LNCAP (cell line): ENCODE data around the gene TEX26.

Experiments
- TF ChIP-seq, protein P1 (sequence below): fragments of 450-650 bp; IDR thresholded peaks from 2 replicates; pipeline ENCODE4 v1.5.1; 2017; ENCODE audit warnings: mild to moderate bottlenecking

The TEX26 gene

DNA sequence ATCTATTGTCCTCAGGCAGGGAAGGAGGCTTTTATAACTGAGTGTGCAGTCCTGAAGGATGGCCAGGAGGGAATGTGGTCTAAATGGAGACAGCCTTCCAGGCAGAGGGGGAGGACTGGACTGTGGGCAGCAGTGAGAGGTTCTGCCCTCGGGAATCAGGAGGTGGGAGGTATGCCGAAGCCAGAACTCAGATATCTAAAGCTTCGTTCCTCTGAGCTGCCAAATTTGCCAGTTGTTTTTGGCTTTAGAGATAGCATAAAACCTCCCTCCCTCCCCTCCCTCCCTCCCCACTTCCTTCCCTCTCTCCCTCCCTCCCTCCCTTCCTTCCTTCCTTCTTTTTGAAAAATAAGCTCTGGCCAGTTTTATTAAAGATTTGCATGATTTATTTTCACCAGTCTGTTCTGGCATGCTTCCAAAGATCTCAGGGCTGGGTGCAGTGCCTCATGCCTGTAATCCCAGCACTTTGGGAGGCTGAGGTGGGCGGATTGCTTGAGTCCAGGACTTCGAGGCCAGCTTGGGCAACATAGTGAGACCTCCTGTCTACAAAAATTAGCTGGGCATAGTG is 24.0 kb upstream of the TEX26 start:
- TF ChIP-seq, protein P1, sequence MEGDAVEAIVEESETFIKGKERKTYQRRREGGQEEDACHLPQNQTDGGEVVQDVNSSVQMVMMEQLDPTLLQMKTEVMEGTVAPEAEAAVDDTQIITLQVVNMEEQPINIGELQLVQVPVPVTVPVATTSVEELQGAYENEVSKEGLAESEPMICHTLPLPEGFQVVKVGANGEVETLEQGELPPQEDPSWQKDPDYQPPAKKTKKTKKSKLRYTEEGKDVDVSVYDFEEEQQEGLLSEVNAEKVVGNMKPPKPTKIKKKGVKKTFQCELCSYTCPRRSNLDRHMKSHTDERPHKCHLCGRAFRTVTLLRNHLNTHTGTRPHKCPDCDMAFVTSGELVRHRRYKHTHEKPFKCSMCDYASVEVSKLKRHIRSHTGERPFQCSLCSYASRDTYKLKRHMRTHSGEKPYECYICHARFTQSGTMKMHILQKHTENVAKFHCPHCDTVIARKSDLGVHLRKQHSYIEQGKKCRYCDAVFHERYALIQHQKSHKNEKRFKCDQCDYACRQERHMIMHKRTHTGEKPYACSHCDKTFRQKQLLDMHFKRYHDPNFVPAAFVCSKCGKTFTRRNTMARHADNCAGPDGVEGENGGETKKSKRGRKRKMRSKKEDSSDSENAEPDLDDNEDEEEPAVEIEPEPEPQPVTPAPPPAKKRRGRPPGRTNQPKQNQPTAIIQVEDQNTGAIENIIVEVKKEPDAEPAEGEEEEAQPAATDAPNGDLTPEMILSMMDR = no peak

DNA sequence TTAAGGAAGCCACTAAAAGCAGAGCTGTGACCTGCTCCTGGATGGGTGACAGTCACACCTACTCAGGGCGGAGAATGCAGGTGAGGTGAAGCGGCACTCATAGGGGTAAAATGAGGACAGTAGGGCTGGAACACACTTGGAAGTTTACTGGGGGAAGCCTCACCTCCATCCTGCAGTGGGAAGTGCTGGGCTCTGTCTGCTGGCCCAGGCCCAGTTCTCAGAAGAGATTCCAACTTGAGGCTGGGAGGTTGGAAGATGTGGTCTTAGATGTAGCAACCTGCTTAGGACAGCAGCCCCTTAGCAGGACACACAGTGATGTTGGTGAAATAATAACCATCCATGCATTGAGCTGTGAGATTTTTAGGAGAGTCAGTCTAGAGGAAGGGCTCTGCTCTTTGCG is 21.8 kb upstream of the TEX26 start:
- TF ChIP-seq, protein P1 = no peak

DNA sequence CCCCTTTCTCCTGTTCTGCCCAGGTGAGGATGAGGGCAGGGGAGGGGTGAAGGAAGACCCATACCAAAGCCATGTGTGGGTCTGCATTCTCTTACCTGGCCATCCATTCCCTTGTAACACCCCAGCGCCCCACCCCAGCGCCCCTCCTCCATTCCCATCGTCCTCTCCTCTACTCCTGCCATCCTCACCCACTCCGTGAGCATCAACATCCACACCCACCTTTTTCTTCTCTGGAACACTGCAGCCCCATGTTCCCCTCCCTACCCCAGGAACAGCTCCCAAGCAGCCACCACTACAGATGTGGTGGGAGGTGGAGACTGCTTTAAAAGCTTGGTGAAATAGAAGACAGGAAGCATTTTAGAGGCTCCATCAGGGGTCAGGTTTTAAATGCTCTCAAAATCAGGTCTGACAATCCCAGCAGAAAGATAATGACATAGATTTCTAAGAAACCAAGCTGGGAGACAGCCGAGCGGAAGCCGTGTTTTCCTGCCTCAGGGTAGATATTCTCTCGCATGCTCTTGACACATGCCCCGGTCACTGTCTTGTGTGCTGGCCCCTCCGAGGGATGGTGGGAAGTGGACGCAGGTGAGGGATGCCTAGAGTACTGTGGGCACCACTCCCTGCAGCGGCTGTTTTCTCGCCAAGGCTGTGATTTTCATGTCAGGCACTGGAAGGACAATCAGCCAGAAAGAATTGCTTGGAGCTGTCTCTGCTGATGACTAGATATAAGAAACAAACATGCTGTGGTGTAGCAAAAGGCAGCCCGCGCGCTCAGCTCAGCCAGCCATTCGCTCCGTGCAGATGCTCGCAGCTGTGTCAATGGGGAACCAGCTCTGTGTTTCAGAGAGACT is 16.5 kb upstream of the TEX26 start:
- TF ChIP-seq, protein P1 = no peak

DNA sequence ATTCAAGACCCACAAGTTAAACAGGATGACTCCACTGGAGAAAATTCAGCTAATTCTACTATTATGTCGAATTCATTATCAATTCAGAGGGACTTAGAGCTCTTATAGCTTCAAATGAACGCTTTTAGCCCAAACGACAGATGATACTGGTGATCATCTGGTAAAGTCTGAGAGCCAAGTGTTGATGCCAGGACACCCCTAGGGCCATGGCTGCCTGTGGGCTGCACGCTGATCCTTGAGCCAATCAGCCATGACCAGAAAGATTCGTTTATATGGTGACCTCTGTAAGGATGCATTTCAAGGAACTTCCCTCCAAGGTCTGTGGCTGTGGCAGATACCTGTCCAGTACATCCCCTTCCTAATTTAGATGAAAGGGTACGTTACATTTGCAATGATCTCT is 15.5 kb upstream of the TEX26 start:
- TF ChIP-seq, protein P1 = no peak

DNA sequence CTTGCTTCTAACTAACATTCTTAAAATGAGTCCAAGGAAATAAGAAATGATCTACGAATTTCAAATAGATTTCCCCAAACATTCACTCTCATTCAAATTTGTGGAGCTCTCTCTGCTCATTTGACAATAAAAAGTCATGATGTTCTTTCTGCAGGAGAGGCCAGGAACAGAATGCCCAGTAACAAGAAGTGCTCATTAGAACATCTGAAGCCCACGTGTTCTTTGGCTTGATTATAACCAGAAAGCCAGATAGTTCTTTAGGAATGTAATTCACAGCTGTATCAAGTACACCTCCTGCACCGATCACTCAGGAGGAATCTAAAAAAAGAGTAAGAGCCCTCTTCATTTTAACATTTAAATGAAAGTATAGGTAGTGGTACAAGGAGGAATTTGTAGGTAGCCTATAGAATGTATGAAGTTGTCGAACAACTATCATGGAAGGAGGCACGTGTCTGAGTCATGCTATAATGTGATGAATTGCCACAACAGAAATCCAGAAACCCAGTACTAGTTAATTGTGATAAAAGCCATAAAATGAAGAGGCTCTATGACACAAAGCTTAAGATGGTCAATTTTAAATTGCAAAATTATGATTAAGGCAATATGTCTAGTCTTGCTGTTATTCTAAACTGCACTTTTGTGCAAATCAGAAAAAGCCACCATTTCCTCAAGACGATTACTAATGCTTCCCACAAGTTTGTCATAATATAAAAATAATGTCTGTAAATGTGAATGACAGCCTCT is 13.6 kb upstream of the TEX26 start:
- TF ChIP-seq, protein P1 = no peak

DNA sequence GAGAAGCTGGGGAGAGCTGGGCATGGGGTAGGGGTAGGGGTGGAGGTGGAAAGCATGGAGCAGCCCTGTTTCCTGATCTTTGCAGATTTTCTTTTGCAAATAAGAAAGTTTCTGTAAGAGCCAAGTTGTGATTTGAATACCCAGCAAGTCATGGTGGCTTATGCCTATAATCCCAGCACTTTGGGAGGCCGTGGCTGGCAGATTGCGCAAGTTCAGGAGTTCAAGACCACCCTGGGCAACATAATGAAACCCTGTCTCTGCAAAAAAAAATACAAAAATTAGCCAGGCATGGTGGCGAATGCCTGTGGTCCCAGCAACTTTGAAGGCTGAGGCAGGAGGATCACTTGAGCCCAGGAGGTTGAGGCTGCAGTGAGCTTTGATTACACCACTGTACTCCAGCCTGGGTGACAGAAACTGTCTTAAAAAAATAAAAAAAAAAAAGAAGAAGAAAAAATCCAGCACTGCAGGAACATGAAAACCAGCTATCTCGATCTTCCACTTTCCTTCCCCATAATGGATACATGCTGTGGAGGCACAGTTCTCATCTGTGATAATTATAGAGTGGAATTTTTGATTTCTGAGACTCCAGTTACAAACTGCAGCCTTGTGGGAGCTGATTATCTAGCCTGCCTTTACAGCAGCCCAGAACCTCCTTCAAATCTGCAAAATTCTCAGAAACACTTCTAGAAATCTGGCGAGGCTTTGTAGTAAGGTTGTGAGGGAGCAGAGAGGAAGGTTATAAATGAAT is 12.1 kb upstream of the TEX26 start:
- TF ChIP-seq, protein P1 = no peak

DNA sequence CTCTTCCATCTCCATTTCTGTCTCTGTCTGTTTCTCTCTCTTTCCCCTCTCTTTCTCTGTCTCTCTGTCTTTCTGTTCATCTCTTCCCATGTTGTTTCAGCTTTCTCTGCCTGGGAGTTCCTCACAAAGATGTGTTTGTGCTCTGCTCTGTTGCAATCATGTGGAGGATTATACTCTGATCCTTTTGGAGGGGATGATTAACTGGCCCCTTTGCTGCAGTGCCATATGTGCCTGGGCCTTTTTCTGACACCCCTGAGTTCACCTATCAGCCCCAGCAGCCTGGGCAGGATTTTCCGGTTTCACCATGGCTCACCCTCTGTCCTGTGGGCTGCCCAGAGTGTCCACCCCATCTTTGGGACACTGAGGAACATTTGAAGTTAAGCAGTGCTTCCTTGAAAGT is 9.0 kb upstream of the TEX26 start:
- TF ChIP-seq, protein P1 = no peak
